Hepatocyte (in vitro differentiated cells): Measurements from ENCODE around the gene CALB2.

Experiments used
- CTCF ChIP-seq: fragments of 200-600 bp; sonication (generic); IDR thresholded peaks from 2 replicates; pipeline ENCODE4 v1.5.1; 2016; ENCODE audit warnings: antibody characterized with exemption, mild to moderate bottlenecking; ENCODE audit not compliant: poor library complexity
- EZH2phosphoT487 ChIP-seq: fragments of 200-600 bp; sonication (generic); IDR thresholded peaks from one replicate; pipeline ENCODE4 v1.6.1; 2018; ENCODE audit warnings: antibody characterized with exemption, mild to moderate bottlenecking, low read depth, moderate library complexity; ENCODE audit not compliant: unreplicated experiment, severe bottlenecking

DNA sequence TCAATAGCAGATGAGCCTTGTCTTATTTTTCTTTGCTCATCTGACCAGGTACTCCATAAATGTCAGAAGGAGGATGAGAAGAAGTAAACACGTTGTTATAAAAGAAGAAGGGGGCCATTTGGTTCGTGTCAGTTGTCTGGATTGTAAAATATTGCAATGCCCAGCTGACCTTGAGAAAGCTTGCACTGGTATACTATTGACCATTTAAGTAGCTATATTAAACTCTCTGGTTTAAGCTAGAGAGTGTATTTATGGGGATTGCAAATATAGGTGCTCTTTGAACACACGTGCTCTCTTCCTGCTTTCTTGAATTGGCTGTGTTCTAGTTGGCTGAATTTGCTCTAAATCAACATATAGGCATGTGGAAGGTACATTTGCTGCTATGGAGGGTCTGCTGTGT is 43.3 kb upstream of the CALB2 start:
- TF ChIP-seq EZH2phosphoT487 (no peak), CTCF (no peak)
